WTC11 (cell line): ENCODE measurements around the gene SHROOM3. TPM values are rescaled to one million over a fixed set of nuclear protein-coding genes. Genes with fewer than 3 reads are reported as not detected.

Source experiments
- ATAC-seq: fragments of 200-7000 bp; cut with Tn5 transposase; 2 replicates; pipeline ENCODE4 v1.10.0; 2021; ENCODE audit warnings: mild to moderate bottlenecking, moderate library complexity
- CTCF ChIA-PET: fragments of 300-600 bp; sonication (Branson Sonifier 250); formaldehyde crosslinking; loops from one replicate; lab custom pipeline; 2021; ENCODE audit warnings: antibody characterized with exemption; lab: Charles Lee
- POLR2A ChIA-PET: fragments of 350-600 bp; sonication (Branson Sonifier 250); formaldehyde crosslinking; loops from one replicate; lab custom pipeline; 2021; ENCODE audit warnings: antibody characterized with exemption; lab: Charles Lee
- DNase-seq: peaks from one replicate; pipeline ENCODE4 v3.0.0; 2021; ENCODE audit warnings: low spot score
- H3K27ac Mint-ChIP-seq: 2 replicates; pipeline ENCODE4 v1.8.0; 2021; ENCODE audit warnings: mixed read lengths
- H3K27me3 Mint-ChIP-seq: 2 replicates; pipeline ENCODE4 v1.8.0; 2021; ENCODE audit warnings: low read depth, mild to moderate bottlenecking, moderate library complexity, mixed read lengths
- H3K36me3 Mint-ChIP-seq: 2 replicates; pipeline ENCODE4 v1.8.0; 2021; ENCODE audit warnings: mixed read lengths
- H3K4me1 Mint-ChIP-seq: 2 replicates; pipeline ENCODE4 v1.8.0; 2022; ENCODE audit warnings: mixed read lengths
- H3K4me3 Mint-ChIP-seq: 2 replicates; pipeline ENCODE4 v1.8.0; 2021; ENCODE audit warnings: mild to moderate bottlenecking, moderate library complexity, mixed read lengths
- H3K9me3 Mint-ChIP-seq: 2 replicates; pipeline ENCODE4 v1.8.0; 2021; ENCODE audit warnings: mixed read lengths
- ELF4 ChIP-seq: sonication (generic); formaldehyde crosslinking; IDR thresholded peaks from 2 replicates; pipeline ENCODE4 v1.8.1; 2022; ENCODE audit warnings: low read depth, mild to moderate bottlenecking, moderate library complexity, missing genetic modification reagents
- FOXJ3 ChIP-seq: sonication (generic); formaldehyde crosslinking; IDR thresholded peaks from 2 replicates; pipeline ENCODE4 v1.9.0; 2021; ENCODE audit warnings: missing genetic modification reagents, mild to moderate bottlenecking, borderline replicate concordance
- GABPB1 ChIP-seq: sonication (generic); formaldehyde crosslinking; IDR thresholded peaks from 2 replicates; pipeline ENCODE4 v1.8.1; 2023; ENCODE audit warnings: mild to moderate bottlenecking, missing genetic modification reagents
- HMGA2 ChIP-seq: fragments of 250-450 bp; sonication (Bioruptor Pico); IDR thresholded peaks from 2 replicates; pipeline ENCODE4 v1.4.0; 2021; ENCODE audit warnings: mild to moderate bottlenecking, moderate library complexity
- IRF2 ChIP-seq: sonication (generic); formaldehyde crosslinking; IDR thresholded peaks from 2 replicates; pipeline ENCODE4 v1.8.0; 2022; ENCODE audit warnings: low read depth, missing genetic modification reagents, borderline replicate concordance
- OVOL2 ChIP-seq: fragments of 250-450 bp; sonication (Bioruptor Pico); IDR thresholded peaks from 2 replicates; pipeline ENCODE4 v1.9.0; 2021; ENCODE audit warnings: mild to moderate bottlenecking, borderline replicate concordance
- TEAD4 ChIP-seq: sonication (generic); formaldehyde crosslinking; IDR thresholded peaks from 2 replicates; pipeline ENCODE4 v1.8.0; 2022; ENCODE audit warnings: mild to moderate bottlenecking, missing genetic modification reagents
- TP53 ChIP-seq: sonication (generic); formaldehyde crosslinking; IDR thresholded peaks from 2 replicates; pipeline ENCODE4 v1.8.1; 2023; ENCODE audit warnings: mild to moderate bottlenecking, missing genetic modification reagents
- ZNF121 ChIP-seq: sonication (generic); formaldehyde crosslinking; IDR thresholded peaks from 2 replicates; pipeline ENCODE4 v1.8.0; 2023; ENCODE audit warnings: missing genetic modification reagents
- ZNF138 ChIP-seq: sonication (generic); formaldehyde crosslinking; conservative IDR thresholded peaks from 2 replicates; pipeline ENCODE4 v1.8.1; 2022; ENCODE audit warnings: mild to moderate bottlenecking, moderate library complexity, missing genetic modification reagents
- ZNF219 ChIP-seq: sonication (generic); formaldehyde crosslinking; IDR thresholded peaks from 2 replicates; pipeline ENCODE4 v1.8.0; 2023; ENCODE audit warnings: missing genetic modification reagents, mild to moderate bottlenecking, borderline replicate concordance
- ZNF263 ChIP-seq: sonication (generic); formaldehyde crosslinking; IDR thresholded peaks from 2 replicates; pipeline ENCODE4 v1.8.1; 2022; ENCODE audit warnings: low read depth, mild to moderate bottlenecking, moderate library complexity, missing genetic modification reagents
- ZNF396 ChIP-seq: fragments of 250-450 bp; sonication (Bioruptor Pico); IDR thresholded peaks from 2 replicates; pipeline ENCODE4 v1.8.0; 2021; ENCODE audit warnings: mild to moderate bottlenecking, moderate library complexity, borderline replicate concordance
- ZNF423 ChIP-seq: fragments of 250-450 bp; sonication (Bioruptor Pico); IDR thresholded peaks from 2 replicates; pipeline ENCODE4 v2.1.2; 2022; ENCODE audit warnings: mild to moderate bottlenecking, moderate library complexity
- ZNF671 ChIP-seq: fragments of 250-450 bp; sonication (Bioruptor Pico); IDR thresholded peaks from 2 replicates; pipeline ENCODE4 v1.8.0; 2021; ENCODE audit warnings: mild to moderate bottlenecking
- total RNA-seq: library from RNA; stranded (reverse); gene quantifications from 3 replicates; pipeline ENCODE4 v1.2.3, GENCODE V29; 2021
- TF ChIP-seq, protein P1 (sequence below): fragments of 250-450 bp; sonication (Bioruptor Pico); conservative IDR thresholded peaks from 2 replicates; pipeline ENCODE4 v1.9.0; 2021; ENCODE audit warnings: mild to moderate bottlenecking
- TF ChIP-seq, protein P2 (sequence below): sonication (generic); formaldehyde crosslinking; IDR thresholded peaks from 2 replicates; pipeline ENCODE4 v1.8.0; 2022; ENCODE audit warnings: mild to moderate bottlenecking, missing genetic modification reagents
- TF ChIP-seq, protein P3 (sequence below): sonication (generic); formaldehyde crosslinking; conservative IDR thresholded peaks from 2 replicates; pipeline ENCODE4 v1.8.1; 2023; ENCODE audit warnings: mild to moderate bottlenecking, low read depth, missing genetic modification reagents, moderate library complexity
- TF ChIP-seq, protein P4 (sequence below): fragments of 250-450 bp; sonication (Bioruptor Pico); IDR thresholded peaks from 2 replicates; pipeline ENCODE4 v1.9.0; 2021; ENCODE audit warnings: moderate library complexity, mild to moderate bottlenecking, inconsistent platforms, borderline replicate concordance
- TF ChIP-seq, protein P5 (sequence below): sonication (generic); formaldehyde crosslinking; conservative IDR thresholded peaks from 2 replicates; pipeline ENCODE4 v1.8.1; 2022; ENCODE audit warnings: mild to moderate bottlenecking, missing genetic modification reagents

SHROOM3 gene
- total RNA-seq, 1 experiment from 2014 or later, result 71.9 TPM

DNA sequence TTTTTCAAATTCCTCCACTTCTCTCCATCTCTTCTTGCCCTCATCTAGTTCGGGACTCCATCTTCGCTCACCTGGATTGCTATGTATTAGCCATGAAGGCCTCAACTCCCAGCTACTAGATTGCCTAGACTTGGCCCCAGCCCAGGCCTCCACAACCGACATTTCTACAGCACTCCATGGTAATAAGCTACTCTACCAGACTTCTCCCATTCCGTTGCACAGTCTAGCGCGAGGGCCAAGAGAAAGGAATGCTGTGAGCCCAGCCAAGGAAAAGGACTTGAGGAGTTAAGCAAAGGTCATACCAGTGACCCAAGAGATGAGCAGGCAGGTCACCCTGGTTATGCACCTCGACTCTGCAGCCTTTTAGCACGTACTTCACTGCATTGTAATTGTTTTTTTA, 387.3 kb downstream of the SHROOM3 start (continued):
- no peak for TF ChIP-seq ZNF396 (CRISPR knock-in tag)

DNA sequence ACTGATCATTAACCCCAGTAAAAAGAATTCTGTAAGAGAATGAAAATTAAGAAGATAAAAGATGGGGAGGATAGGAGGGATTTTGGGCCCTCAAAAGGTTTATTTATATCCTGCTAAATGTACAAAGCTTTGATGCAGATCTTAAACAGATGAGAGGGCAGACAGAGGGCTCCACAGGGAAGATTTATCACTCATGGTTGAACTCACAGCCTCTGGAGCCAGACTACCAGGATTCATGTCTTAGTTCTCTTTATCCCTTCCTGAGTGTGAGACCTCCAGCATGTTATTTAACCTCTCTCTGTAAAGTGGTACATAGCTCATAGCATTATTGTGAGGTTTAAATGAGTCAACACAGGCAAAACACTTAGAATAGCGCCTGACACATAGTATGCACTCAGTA, 388.5 kb downstream of the SHROOM3 start:
- CTCF ChIA-PET, result no interaction called here
- Mint-ChIP-seq H3K27ac (no peak overlapping the region), H3K4me1 (no peaks in the 10 kb centered on the region), H3K27me3 (peaks cover 3% of the 10 kb centered on the region; the same call in 1 of the 2 replicates), H3K4me3 (no peak overlapping the region), H3K36me3 (no peaks in the 10 kb centered on the region), H3K9me3 (no peaks in the 10 kb centered on the region)
- ATAC-seq, result no peak
- POLR2A ChIA-PET, result no interaction called here
- DNase-seq, result no peak
- TF ChIP-seq GABPB1 (CRISPR knock-in tag) (no peak), ZNF671 (CRISPR knock-in tag) (no peak), ZNF263 (no peak), ELF4 (CRISPR knock-in tag) (no peak), ZNF138 (CRISPR knock-in tag) (no peak), TP53 (CRISPR knock-in tag) (no peak), TEAD4 (CRISPR knock-in tag) (no peak), ZNF219 (CRISPR knock-in tag) (no peak), ZNF121 (no peak), FOXJ3 (CRISPR knock-in tag) (no peak), ZNF423 (CRISPR knock-in tag) (no peak), OVOL2 (CRISPR knock-in tag) (no peak), IRF2 (no peak), HMGA2 (no peak)
- TF ChIP-seq, protein P1, sequence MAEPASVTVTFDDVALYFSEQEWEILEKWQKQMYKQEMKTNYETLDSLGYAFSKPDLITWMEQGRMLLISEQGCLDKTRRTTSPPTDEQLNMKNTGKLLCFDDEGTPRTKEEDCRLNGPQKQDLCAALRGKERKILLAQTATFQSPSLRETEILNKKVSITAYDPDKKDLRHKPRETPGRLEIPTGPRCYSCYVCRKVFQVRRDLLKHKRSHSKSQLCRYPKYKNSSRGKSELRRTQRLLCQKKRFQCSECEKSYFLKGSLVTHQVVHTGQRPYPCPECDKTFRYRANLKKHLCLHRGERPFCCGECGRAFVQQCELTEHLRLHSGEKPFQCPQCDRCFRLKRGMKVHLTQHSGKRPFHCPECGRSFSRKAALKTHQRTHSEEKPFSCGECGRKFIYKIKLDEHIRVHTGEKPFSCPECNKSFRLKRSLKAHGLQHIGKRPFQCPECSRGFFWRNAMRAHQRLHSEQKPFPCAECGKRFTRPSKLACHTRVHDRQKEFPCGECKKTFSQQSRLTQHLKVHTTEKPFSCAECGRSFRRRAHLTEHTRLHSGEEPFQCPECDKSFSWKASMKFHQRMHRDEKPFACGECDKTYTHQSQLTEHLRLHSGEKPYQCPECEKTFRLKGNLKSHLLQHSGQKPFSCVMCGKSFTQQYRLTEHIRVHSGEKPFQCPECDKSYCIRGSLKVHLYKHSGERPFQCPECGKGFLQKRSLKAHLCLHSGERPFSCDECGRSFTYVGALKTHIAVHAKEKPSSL (CRISPR knock-in tag), result no peak
- TF ChIP-seq, protein P2, sequence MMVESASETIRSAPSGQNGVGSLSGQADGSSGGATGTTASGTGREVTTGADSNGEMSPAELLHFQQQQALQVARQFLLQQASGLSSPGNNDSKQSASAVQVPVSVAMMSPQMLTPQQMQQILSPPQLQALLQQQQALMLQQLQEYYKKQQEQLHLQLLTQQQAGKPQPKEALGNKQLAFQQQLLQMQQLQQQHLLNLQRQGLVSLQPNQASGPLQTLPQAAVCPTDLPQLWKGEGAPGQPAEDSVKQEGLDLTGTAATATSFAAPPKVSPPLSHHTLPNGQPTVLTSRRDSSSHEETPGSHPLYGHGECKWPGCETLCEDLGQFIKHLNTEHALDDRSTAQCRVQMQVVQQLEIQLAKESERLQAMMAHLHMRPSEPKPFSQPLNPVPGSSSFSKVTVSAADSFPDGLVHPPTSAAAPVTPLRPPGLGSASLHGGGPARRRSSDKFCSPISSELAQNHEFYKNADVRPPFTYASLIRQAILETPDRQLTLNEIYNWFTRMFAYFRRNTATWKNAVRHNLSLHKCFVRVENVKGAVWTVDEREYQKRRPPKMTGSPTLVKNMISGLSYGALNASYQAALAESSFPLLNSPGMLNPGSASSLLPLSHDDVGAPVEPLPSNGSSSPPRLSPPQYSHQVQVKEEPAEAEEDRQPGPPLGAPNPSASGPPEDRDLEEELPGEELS (CRISPR knock-in tag), result no peak
- TF ChIP-seq, protein P3, sequence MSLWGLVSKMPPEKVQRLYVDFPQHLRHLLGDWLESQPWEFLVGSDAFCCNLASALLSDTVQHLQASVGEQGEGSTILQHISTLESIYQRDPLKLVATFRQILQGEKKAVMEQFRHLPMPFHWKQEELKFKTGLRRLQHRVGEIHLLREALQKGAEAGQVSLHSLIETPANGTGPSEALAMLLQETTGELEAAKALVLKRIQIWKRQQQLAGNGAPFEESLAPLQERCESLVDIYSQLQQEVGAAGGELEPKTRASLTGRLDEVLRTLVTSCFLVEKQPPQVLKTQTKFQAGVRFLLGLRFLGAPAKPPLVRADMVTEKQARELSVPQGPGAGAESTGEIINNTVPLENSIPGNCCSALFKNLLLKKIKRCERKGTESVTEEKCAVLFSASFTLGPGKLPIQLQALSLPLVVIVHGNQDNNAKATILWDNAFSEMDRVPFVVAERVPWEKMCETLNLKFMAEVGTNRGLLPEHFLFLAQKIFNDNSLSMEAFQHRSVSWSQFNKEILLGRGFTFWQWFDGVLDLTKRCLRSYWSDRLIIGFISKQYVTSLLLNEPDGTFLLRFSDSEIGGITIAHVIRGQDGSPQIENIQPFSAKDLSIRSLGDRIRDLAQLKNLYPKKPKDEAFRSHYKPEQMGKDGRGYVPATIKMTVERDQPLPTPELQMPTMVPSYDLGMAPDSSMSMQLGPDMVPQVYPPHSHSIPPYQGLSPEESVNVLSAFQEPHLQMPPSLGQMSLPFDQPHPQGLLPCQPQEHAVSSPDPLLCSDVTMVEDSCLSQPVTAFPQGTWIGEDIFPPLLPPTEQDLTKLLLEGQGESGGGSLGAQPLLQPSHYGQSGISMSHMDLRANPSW (CRISPR knock-in tag), result no peak
- TF ChIP-seq, protein P4, sequence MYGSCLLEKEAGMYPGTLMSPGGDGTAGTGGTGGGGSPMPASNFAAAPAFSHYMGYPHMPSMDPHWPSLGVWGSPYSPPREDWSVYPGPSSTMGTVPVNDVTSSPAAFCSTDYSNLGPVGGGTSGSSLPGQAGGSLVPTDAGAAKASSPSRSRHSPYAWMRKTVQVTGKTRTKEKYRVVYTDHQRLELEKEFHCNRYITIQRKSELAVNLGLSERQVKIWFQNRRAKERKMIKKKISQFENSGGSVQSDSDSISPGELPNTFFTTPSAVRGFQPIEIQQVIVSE (CRISPR knock-in tag), result no peak
- TF ChIP-seq, protein P5, sequence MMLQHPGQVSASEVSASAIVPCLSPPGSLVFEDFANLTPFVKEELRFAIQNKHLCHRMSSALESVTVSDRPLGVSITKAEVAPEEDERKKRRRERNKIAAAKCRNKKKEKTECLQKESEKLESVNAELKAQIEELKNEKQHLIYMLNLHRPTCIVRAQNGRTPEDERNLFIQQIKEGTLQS (CRISPR knock-in tag), result no peak
